ENCODE data around the gene PDCD10.

PDCD10 gene

GRCh38 chr3:167671878-167672427 is 62.7 kb downstream of the PDCD10 start:
- DNase-seq: no peak

DNA sequence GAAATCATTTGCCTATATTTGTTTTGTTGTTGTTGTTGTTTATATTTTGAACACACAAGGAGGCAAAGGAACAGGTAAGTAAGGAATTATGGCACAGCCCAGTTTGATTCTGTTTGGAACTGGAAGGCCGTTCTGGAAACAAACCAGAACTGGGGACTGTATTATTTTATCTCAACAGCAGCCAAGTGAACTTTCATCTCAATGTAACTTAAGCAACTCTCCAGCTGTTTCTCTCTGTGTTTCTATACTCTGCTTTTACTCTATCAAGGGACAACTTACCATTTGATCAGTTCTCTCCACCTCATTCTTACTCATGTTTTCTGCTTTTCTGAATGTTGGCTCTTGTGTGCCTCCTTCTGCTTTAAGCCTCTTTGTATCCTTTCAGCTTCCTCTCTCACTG is 65.0 kb downstream of the PDCD10 start:
- DNase-seq: no peak

- DNase-seq: no peak
These were observed 66.0 kb downstream of the PDCD10 start for GRCh38 chr3:167668651-167669050.

- DNase-seq: no peak
These were observed 68.1 kb downstream of the PDCD10 start for GRCh38 chr3:167666563-167666962.

DNA sequence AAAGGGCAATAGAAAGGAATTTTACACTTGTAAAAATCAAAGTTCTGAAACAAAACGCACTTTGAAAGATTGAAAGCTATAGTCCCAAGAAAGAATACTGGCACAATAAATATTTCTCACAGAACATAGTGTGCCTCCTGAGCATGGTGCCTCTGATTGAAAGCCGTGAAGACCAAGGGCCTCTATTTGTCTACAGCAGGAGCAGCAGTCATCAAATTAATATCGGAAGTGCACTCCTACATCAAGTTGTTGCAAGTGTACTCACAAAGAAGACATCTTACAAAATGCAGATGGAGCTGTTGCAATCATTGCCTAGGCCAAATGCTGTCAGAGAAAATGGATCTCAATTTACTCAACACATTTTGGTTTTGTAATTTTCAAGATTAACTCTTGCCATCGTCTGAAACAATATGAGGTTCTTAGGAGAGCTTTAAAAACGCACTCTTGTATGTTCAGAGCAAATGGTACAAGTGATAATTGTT is 71.7 kb downstream of the PDCD10 start:
- no peak for DNase-seq

GRCh38 chr3:167657684-167658225 is 76.9 kb downstream of the PDCD10 start:
- no peak for DNase-seq

- no peak for DNase-seq
These were observed 77.9 kb downstream of the PDCD10 start for GRCh38 chr3:167656821-167657220.

DNA sequence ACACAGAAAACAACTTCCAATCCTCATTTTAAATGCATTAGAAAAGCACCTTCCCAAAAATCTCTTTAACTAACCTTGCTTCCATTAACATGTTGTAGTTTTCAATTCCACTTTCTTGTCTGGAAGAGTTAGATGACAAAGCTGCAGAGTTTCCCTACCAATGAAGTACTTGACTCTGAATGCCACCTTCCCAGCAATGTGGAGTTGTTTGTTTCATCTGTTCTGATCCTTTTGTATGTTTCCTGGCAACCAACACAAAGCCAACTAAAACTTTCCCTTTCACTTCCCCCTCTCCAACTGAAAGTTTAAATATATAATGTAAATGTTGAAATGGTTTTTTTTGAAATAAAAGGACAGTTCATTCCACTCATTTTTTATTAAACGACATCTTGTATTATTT is 80.9 kb downstream of the PDCD10 start, which contains the start of gene WDR49:
WDR49 (minus strand) TSS at position 183 of the 400 bp plus-strand sequence. CDS start 517 bp downstream, outside the sequence.
- DNase-seq: no peak

DNA sequence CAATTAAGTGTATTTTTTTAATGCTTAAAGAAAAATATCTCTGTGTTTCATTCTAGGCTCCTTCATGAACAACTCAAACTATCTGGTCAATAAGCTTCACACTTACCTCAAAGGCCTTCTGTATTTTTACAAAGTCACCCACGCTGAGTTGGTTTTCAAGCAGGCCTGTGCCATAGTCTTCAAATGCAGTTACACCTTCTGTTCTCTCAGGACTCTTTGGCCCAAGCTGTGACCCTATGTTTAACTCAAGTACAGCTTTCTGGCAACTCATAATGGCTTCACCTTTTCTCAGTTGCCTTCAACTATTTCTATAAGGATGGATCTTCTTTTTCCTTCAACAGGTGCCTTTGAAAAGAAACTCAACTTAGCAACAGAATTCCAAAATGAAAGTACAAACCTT is 81.5 kb downstream of the PDCD10 start:
- DNase-seq: no peak

- no peak for DNase-seq
These were observed 82.9 kb downstream of the PDCD10 start for GRCh38 chr3:167651826-167652225.

DNA sequence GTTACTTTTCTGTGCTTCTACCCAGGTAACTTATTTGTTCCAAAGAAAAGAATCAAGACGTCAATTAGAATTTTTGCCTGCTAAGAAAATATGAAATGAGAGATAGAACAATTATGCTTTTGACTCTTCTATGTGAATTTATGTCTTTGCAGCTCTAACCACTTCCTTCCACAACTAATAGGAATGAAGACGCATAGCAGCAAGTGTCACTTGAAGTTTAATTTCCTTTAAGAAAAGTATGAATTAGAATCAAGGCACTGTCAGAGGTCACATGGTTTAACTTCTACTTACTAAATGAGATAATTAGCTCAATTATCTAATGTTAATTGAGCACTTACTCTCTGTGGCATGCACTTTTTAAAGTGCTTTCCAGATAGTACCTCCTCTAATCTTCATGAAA is 84.2 kb downstream of the PDCD10 start:
- DNase-seq: no peak

- no peak for DNase-seq
These were observed 84.9 kb downstream of the PDCD10 start for GRCh38 chr3:167649746-167650145.

DNA sequence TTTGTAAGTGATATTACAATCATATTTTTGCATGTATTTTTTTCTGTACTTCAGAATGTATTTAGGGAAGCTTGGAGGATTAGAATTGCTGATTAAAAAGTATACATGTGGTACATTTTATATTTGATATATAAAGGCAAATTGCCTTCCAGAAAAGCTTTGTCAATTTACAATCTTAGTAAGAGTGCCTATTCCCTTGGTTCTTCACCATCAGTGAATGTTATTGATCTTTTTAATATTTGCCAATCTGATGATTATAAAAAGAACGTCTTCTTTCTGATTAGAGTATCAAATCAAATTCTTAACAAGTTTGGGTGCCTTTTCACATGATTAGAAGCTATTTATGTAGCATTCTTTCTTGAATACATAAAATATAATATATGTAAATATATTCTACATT is 90.1 kb downstream of the PDCD10 start:
- no peak for DNase-seq

Measured in SHP77 (cell line).